Neural crest cell (in vitro differentiated cells): ENCODE data around the gene PCCA. TPM values are rescaled to one million over a fixed set of nuclear protein-coding genes. Genes with fewer than 3 reads are reported as not detected.

ENCODE experiments used
- DNase-seq: peaks from one replicate; pipeline ENCODE4 v3.0.0; 2021; ENCODE audit warnings: low read depth, mixed read lengths, low spot score
- H3K27ac Mint-ChIP-seq: one replicate; pipeline ENCODE4 v1.8.0; 2021; ENCODE audit warnings: mild to moderate bottlenecking, mixed read lengths; ENCODE audit not compliant: unreplicated experiment
- H3K27me3 Mint-ChIP-seq: 2 replicates; pipeline ENCODE4 v1.8.0; 2021; ENCODE audit warnings: low read depth, mild to moderate bottlenecking, mixed read lengths
- H3K36me3 Mint-ChIP-seq: 2 replicates; pipeline ENCODE4 v1.8.0; 2021; ENCODE audit warnings: low read depth, mild to moderate bottlenecking, mixed read lengths
- H3K4me1 Mint-ChIP-seq: 2 replicates; pipeline ENCODE4 v1.8.0; 2021; ENCODE audit warnings: mixed read lengths
- H3K4me3 Mint-ChIP-seq: one replicate; pipeline ENCODE4 v1.8.0; 2021; ENCODE audit warnings: mild to moderate bottlenecking, mixed read lengths
- H3K9me3 Mint-ChIP-seq: 2 replicates; pipeline ENCODE4 v1.8.0; 2021; ENCODE audit warnings: mixed read lengths
- CTCF ChIP-seq: fragments of 200-600 bp; sonication (generic); conservative IDR thresholded peaks from 2 replicates; pipeline ENCODE4 v1.5.0; 2021; ENCODE audit warnings: antibody characterized with exemption, mild to moderate bottlenecking
- total RNA-seq: library from RNA; stranded (reverse); gene quantifications from 2 replicates; pipeline ENCODE4 v1.2.1, GENCODE V29; 2021

The PCCA gene
- total RNA-seq, 1 donor from 2014 or later = 40.6 TPM

DNA sequence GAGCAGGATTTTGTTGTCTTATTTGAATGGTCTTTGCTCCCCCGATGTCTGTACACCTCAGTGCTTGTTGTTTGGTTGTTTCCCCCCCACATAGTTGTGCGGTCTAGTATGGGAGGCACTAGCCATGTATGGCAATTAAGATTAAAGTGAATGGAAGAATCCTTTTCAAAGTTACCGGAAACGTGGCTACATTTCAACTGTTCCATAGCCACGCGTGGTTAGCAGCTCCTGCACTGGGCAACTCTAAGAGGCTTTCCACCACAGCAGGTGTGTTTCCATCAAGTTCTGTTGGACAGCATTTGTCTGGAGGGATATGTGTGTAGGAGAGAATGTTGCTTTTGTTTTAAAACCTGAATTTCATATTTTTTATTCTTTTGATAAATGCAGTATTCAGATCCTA is 252.4 kb downstream of the PCCA start:
- Mint-ChIP-seq H3K27ac (no peak overlapping the region), H3K27me3 (no peaks in the 10 kb centered on the region), H3K36me3 (peaks cover 32% of the 10 kb centered on the region), H3K9me3 (peaks cover 7% of the 10 kb centered on the region), H3K4me1 (no peaks in the 10 kb centered on the region), H3K4me3 (no peak overlapping the region)
- DNase-seq = no peak
- no peak for TF ChIP-seq CTCF

DNA sequence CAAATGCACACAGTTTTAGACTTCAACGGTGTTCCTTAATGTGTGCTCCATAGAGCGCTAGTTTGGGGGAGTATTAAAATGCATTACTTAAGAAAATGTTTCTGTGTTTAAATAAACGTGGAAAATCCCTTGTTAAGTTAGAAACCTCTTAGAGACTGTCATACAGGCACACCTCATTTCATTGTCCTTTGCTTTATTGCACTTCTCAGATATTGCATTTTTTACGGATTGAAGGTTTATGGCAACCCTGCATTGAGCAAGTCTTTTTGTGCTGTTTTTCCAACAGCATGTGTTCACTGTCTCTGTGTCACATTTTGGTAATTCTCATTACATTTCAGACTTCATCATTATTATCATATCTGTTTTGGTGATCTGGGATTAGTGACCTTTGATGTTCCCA is 255.7 kb downstream of the PCCA start:
- Mint-ChIP-seq H3K27me3 (no peaks in the 10 kb centered on the region), H3K36me3 (peaks cover 31% of the 10 kb centered on the region)
- no peak for DNase-seq

DNA sequence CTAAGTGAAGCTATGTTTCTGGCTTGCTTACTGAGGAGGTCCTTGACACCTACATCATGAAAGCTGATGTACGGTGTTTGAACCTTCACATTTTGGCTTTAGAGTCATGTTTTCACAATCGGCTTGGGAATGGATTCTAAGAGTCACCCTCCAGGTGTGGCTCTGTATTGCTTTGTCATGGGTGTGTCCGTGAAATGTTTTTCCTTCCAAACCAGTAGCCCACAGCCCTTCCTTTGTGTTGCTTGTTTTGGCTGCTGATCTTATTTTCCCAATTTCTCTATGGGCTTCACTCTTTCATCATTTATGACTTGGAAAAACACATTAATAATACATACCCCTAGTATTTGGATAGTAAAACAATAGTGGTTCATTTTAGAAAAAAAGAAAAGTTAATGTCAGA is 259.1 kb downstream of the PCCA start:
- Mint-ChIP-seq H3K4me1 (peaks cover 15% of the 10 kb centered on the region), H3K9me3 (peaks cover 7% of the 10 kb centered on the region), H3K27ac (no peak overlapping the region), H3K36me3 (peaks cover 32% of the 10 kb centered on the region), H3K4me3 (no peak overlapping the region), H3K27me3 (no peaks in the 10 kb centered on the region)
- TF ChIP-seq CTCF = no peak
- no peak for DNase-seq

More for the DNA sequence above, 255.7 kb downstream of the PCCA start:
- TF ChIP-seq CTCF = no peak
- no peak overlapping the region for H3K4me3 Mint-ChIP-seq
- H3K9me3 Mint-ChIP-seq = peaks cover 7% of the 10 kb centered on the region
- no peak overlapping the region for H3K27ac Mint-ChIP-seq
- peaks cover 2% of the 10 kb centered on the region for H3K4me1 Mint-ChIP-seq

- no peak for TF ChIP-seq CTCF
- Mint-ChIP-seq H3K9me3 (peaks cover 7% of the 10 kb centered on the region), H3K4me1 (peaks cover 15% of the 10 kb centered on the region), H3K4me3 (no peak overlapping the region), H3K36me3 (peaks cover 25% of the 10 kb centered on the region), H3K27ac (no peak overlapping the region), H3K27me3 (no peaks in the 10 kb centered on the region)
- no peak for DNase-seq
Observed at GRCh38 chr13:100349594-100349993, 260.7 kb downstream of the PCCA start.

DNA sequence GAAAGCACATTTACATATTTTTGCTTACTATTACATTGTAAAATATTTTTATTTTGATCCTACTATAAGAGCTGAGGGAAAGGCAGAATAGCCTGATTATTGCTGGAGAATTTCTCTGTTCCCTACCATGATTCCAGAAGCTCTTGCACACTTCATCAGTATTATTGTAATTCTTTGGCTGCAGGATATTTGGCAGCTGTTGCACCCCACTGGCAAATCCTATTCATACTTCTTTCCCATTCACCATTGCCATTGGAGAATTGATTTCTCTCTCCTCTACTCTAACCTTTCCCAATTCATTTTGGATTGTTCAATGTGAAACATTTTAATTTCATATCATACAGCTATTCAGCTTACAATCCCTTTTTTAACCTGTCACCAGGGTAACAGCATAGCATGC is 261.7 kb downstream of the PCCA start:
- H3K9me3 Mint-ChIP-seq = peaks cover 3% of the 10 kb centered on the region
- peaks cover 15% of the 10 kb centered on the region for H3K4me1 Mint-ChIP-seq
- DNase-seq = no peak
- peaks cover 22% of the 10 kb centered on the region for H3K36me3 Mint-ChIP-seq
- no peaks in the 10 kb centered on the region for H3K27me3 Mint-ChIP-seq
- H3K4me3 Mint-ChIP-seq = no peak overlapping the region
- TF ChIP-seq CTCF = no peak
- H3K27ac Mint-ChIP-seq = no peak overlapping the region

- no peak overlapping the region for H3K4me3 Mint-ChIP-seq
- H3K27me3 Mint-ChIP-seq = no peaks in the 10 kb centered on the region
- peaks cover 4% of the 10 kb centered on the region for H3K4me1 Mint-ChIP-seq
- H3K9me3 Mint-ChIP-seq = peaks cover 4% of the 10 kb centered on the region
- peaks cover 19% of the 10 kb centered on the region for H3K36me3 Mint-ChIP-seq
- H3K27ac Mint-ChIP-seq = no peak overlapping the region
- no peak for TF ChIP-seq CTCF
- DNase-seq = no peak
Observed at GRCh38 chr13:100356426-100356825, 267.5 kb downstream of the PCCA start.
